HepG2 (cell line): Measurements from ENCODE around the gene LTA4H. TPM values are rescaled to one million over a fixed set of nuclear protein-coding genes. Genes with fewer than 3 reads are reported as not detected.

ENCODE experiments used
- ATAC-seq: fragments of 200-7000 bp; cut with Tn5 transposase; 3 replicates; pipeline ENCODE4 v1.9.1; 2020; ENCODE audit warnings: mild to moderate bottlenecking, moderate library complexity
- BruUV-seq: library from RNA; stranded (reverse); fragments of 400-500 nt; replicated peaks from 2 replicates; lab custom pipeline; 2021; lab: Mats Ljungman, UMichigan
- CTCF ChIA-PET: fragments of 300-600 bp; formaldehyde crosslinking; extraction: SDS; loops from one replicate; lab custom pipeline; 2021; ENCODE audit warnings: low total read pairs, inconsistent platforms, low intra/inter-chr PET ratio; lab: Yijun Ruan, JAX
- POLR2A ChIA-PET: fragments of 350-600 bp; sonication (Branson Sonifier 250); formaldehyde crosslinking; loops from one replicate; lab custom pipeline; 2020; ENCODE audit warnings: antibody characterized with exemption, inconsistent platforms; lab: Yijun Ruan, JAX
- DNase-seq: peaks from one replicate; pipeline ENCODE4 v3.0.0-alpha.2; 2015; ENCODE audit warnings: low spot score
- FAIRE-seq: peaks from 3 replicates; lab custom pipeline; 2011; peaks lifted over from hg19 to GRCh38; lab: Jason Lieb, UNC
- H2AFZ ChIP-seq: one replicate; pipeline ENCODE4 v1.6.1; 2011; ENCODE audit warnings: low read length, inconsistent platforms
- H3K27ac ChIP-seq: fragments of 300-600 bp; 3 replicates; pipeline ENCODE4 v1.8.0; 2011; ENCODE audit warnings: mixed run types, mild to moderate bottlenecking, mixed read lengths, low read length, inconsistent platforms; ENCODE audit not compliant: insufficient read depth; ENCODE audit errors: extremely low read length
- H3K27me3 ChIP-seq, 2 experiments: fragments of 200-600 bp in 1 of 2; 2 replicates in 1 of 2; 3 replicates in 1 of 2; pipeline versions ENCODE4 v1.6.0 to v1.8.0; 2011; ENCODE audit warnings: low read length in 2 of 2, mild to moderate bottlenecking in 2 of 2, moderate library complexity in 2 of 2, inconsistent platforms in 1 of 2; ENCODE audit not compliant: insufficient read depth in 2 of 2, control insufficient read depth in 1 of 2
- H3K36me3 ChIP-seq, 2 experiments: fragments of 200-600 bp in 1 of 2; replicated peaks in 1 of 2; 2 replicates in 1 of 2; 3 replicates in 1 of 2; pipeline versions ENCODE4 v1.5.1 to v1.8.0; 2011; ENCODE audit warnings: low read length in 2 of 2, inconsistent platforms in 1 of 2; ENCODE audit not compliant: insufficient read depth in 2 of 2, control insufficient read depth in 1 of 2
- H3K4me1 ChIP-seq: 2 replicates; pipeline ENCODE4 v1.5.1; 2012; ENCODE audit warnings: low read length, inconsistent platforms; ENCODE audit not compliant: insufficient read depth
- H3K4me2 ChIP-seq: 2 replicates; pipeline ENCODE4 v1.6.0; 2011; ENCODE audit warnings: low read depth, low read length, inconsistent platforms
- H3K4me3 ChIP-seq, 3 experiments: fragments of 200-600 bp in 1 of 3; sonication (generic), shearing (Covaris generic) in 1 of 3; replicated peaks in 1 of 3; 2 replicates each; pipeline ENCODE4 v1.5.1; 2011 to 2016; ENCODE audit warnings: low read length in 3 of 3, inconsistent platforms in 2 of 3, low read depth in 2 of 3, mild to moderate bottlenecking in 2 of 3, control low read depth in 1 of 3, mixed read lengths in 1 of 3; ENCODE audit not compliant: insufficient read depth in 1 of 3
- H3K79me2 ChIP-seq: one replicate; pipeline ENCODE4 v1.6.1; 2011; ENCODE audit warnings: low read length, inconsistent platforms; ENCODE audit not compliant: insufficient read depth
- H3K9ac ChIP-seq: 2 replicates; pipeline ENCODE4 v1.6.0; 2011; ENCODE audit warnings: mild to moderate bottlenecking, low read depth, low read length, inconsistent platforms; ENCODE audit not compliant: insufficient read depth
- H3K9me3 ChIP-seq: 2 replicates; pipeline ENCODE4 v1.5.1; 2012; ENCODE audit warnings: mild to moderate bottlenecking, low read length
- H4K20me1 ChIP-seq: 2 replicates; pipeline ENCODE4 v1.6.0; 2011; ENCODE audit warnings: inconsistent platforms, mild to moderate bottlenecking, low read length, moderate library complexity; ENCODE audit not compliant: insufficient read depth
- ARHGAP35 ChIP-seq: sonication (generic); formaldehyde crosslinking; IDR thresholded peaks from 2 replicates; pipeline ENCODE4 v1.9.0; 2022; ENCODE audit warnings: mild to moderate bottlenecking, inconsistent platforms, moderate library complexity, missing genetic modification reagents, borderline replicate concordance
- BCL6 ChIP-seq: IDR thresholded peaks from 2 replicates; pipeline ENCODE4 v1.6.1; 2016; ENCODE audit warnings: missing genetic modification reagents, missing compliant biosample characterization
- CCDC6 ChIP-seq: sonication (generic); formaldehyde crosslinking; IDR thresholded peaks from 2 replicates; pipeline ENCODE4 v1.8.1; 2022; ENCODE audit warnings: mild to moderate bottlenecking, missing genetic modification reagents, moderate library complexity
- CEBPZ ChIP-seq: IDR thresholded peaks from 2 replicates; pipeline ENCODE4 v1.6.1; 2012; ENCODE audit warnings: low read length, improper control_type of control experiment
- FOXP1 ChIP-seq, 2 experiments: fragments of 450-650 bp in 1 of 2; IDR thresholded peaks; 2 replicates each; pipeline ENCODE4 v1.6.1; 2017 to 2018; ENCODE audit warnings: antibody characterized with exemption in 1 of 2
- GATAD2A ChIP-seq: IDR thresholded peaks from 2 replicates; pipeline ENCODE4 v1.6.1; 2016
- HNF4G ChIP-seq, 2 experiments: sonication (generic) in 1 of 2; formaldehyde crosslinking in 1 of 2; IDR thresholded peaks; 2 replicates each; pipeline versions ENCODE4 v1.4.0 to v1.6.1; 2011 to 2020; ENCODE audit warnings: borderline replicate concordance in 2 of 2, low read depth in 2 of 2, mild to moderate bottlenecking in 2 of 2, low read length in 1 of 2, missing genetic modification reagents in 1 of 2, moderate library complexity in 1 of 2
- MAZ ChIP-seq, 2 experiments: sonication (generic) in 1 of 2; formaldehyde crosslinking in 1 of 2; IDR thresholded peaks; 2 replicates each; pipeline versions ENCODE4 v1.5.0 to v1.6.1; 2012 to 2020; ENCODE audit warnings: low read depth in 2 of 2, mild to moderate bottlenecking in 2 of 2, borderline replicate concordance in 1 of 2, improper control_type of control experiment in 1 of 2, low read length in 1 of 2, missing genetic modification reagents in 1 of 2, moderate library complexity in 1 of 2
- MED1 ChIP-seq: sonication (generic); formaldehyde crosslinking; IDR thresholded peaks from 2 replicates; pipeline ENCODE4 v1.4.0; 2020; ENCODE audit warnings: missing genetic modification reagents
- MED13 ChIP-seq: sonication (generic); formaldehyde crosslinking; IDR thresholded peaks from 2 replicates; pipeline ENCODE4 v1.5.0; 2020; ENCODE audit warnings: missing genetic modification reagents
- MIER3 ChIP-seq: IDR thresholded peaks from 2 replicates; pipeline ENCODE4 v1.6.1; 2016; ENCODE audit warnings: missing compliant biosample characterization, borderline replicate concordance
- MIXL1 ChIP-seq: IDR thresholded peaks from 2 replicates; pipeline ENCODE4 v1.6.1; 2016
- NCOA2 ChIP-seq: sonication (generic); formaldehyde crosslinking; IDR thresholded peaks from 2 replicates; pipeline ENCODE4 v1.8.0; 2022; ENCODE audit warnings: inconsistent platforms
- RCOR2 ChIP-seq: IDR thresholded peaks from 2 replicates; pipeline ENCODE4 v1.6.1; 2016; ENCODE audit warnings: missing biosample characterization, missing genetic modification reagents
- SOX5 ChIP-seq: IDR thresholded peaks from 2 replicates; pipeline ENCODE4 v1.6.1; 2016; ENCODE audit warnings: borderline replicate concordance
- ZNF280B ChIP-seq: sonication (generic); formaldehyde crosslinking; IDR thresholded peaks from 2 replicates; pipeline ENCODE4 v1.5.0; 2020; ENCODE audit warnings: missing genetic modification reagents, mild to moderate bottlenecking, borderline replicate concordance
- ZNF567 ChIP-seq: sonication (generic); formaldehyde crosslinking; IDR thresholded peaks from 2 replicates; pipeline ENCODE4 v1.8.1; 2023; ENCODE audit warnings: mild to moderate bottlenecking, missing genetic modification reagents, borderline replicate concordance
- ZNF615 ChIP-seq: sonication (generic); formaldehyde crosslinking; IDR thresholded peaks from 2 replicates; pipeline ENCODE4 v1.5.0; 2020; ENCODE audit warnings: mild to moderate bottlenecking, missing genetic modification reagents, borderline replicate concordance
- ZNF678 ChIP-seq: sonication (generic); formaldehyde crosslinking; IDR thresholded peaks from 2 replicates; pipeline ENCODE4 v1.4.0; 2020; ENCODE audit warnings: mild to moderate bottlenecking, missing genetic modification reagents
- WGBS: methylation state at CpG from one replicate; pipeline ENCODE4 v1.1.6; 2017; ENCODE audit warnings: low lambda C conversion rate; 5-methylcytosine and 5-hydroxymethylcytosine counted together
- in situ Hi-C: cut with HindIII; loops from 2 replicates; pipeline ENCODE4 v1.10.0; 2017; ENCODE audit warnings: low pct_unique_long_range_greater_than_20kb; ENCODE audit not compliant: extremely low pct_ligation_motif_present
- intact Hi-C: fragments of 100-400 bp; cut with micrococcal nuclease; formaldehyde crosslinking; loops from one replicate; pipeline ENCODE4 v1.10.0; 2022; ENCODE audit not compliant: unreplicated experiment
- polyA plus RNA-seq, 8 experiments: library from polyadenylated mRNA; depleted of rRNA in 3 of 8; stranded (reverse) in 7 of 8; unstranded in 1 of 8; fragments of >200 nt; fragmentation: Illumina TruSeq in 4 of 8; extraction: Trizol in 4 of 8; gene quantifications; 2 replicates each; pipeline versions ENCODE4 v1.2.1 to v1.2.3, GENCODE V29; 2011 to 2016; ENCODE audit warnings: low read depth in 4 of 8, missing spikeins in 1 of 8, mixed read lengths in 1 of 8; ENCODE audit not compliant: insufficient read depth in 1 of 8
- total RNA-seq, 5 experiments: library from RNA; depleted of rRNA; stranded (reverse); fragments of >200 nt; fragmentation: Illumina TruSeq; extraction: Trizol; gene quantifications; 2 replicates each; pipeline ENCODE4 v1.2.3, GENCODE V29; 2016; ENCODE audit warnings: low read depth in 1 of 5

The LTA4H gene
- total and polyA plus RNA-seq, 2 of the 13 experiments (the other 11 are each of a cell fraction or from before 2014, with no cell fraction given): 87.5 to 90.4 TPM

- no TSS peak for BruUV-seq
- CTCF ChIA-PET: no interaction called here
- Histone ChIP-seq H3K9ac (no peak overlapping the region), H3K4me3 (no peak overlapping the region), H2AFZ (no peak overlapping the region), H3K36me3 (peaks cover 0 to 1% of the 10 kb centered on the region in 2 experiments; a peak in 2 of 5 replicates), H3K27me3 (no peaks in the 10 kb centered on the region), H3K4me1 (peaks cover 56% of the 10 kb centered on the region), H3K79me2 (no peaks in the 10 kb centered on the region), H3K27ac (peak overlapping the region; percentile 38), H3K4me2 (peak overlapping the region; percentile 41), H4K20me1 (no peaks in the 10 kb centered on the region), H3K9me3 (no peaks in the 10 kb centered on the region)
- POLR2A ChIA-PET: interaction anchor here (1.3 to 3.9 kb wide), 3 partner anchors 10 to 40 kb away, joined by 4 to 41 read pairs (median 5); partner anchors contain the start of genes AMDHD1, CCDC38 and HAL
- in situ Hi-C loops (no loop called here), intact Hi-C loops (loop anchor here (5.0 to 10.0 kb wide), 2 partner anchors 42 to 131 kb away; partner anchors contain the start of gene HAL)
- peak; percentile 45 for DNase-seq
- 64% methylated on average over 7 of the region's 7 CpGs for WGBS
- peak; percentile 66 for ATAC-seq
- no peak for FAIRE-seq
- TF ChIP-seq BCL6 (CRISPR knock-in tag): peak; percentile 57
- no peak for TF ChIP-seq MIER3 (CRISPR knock-in tag)
- peak; percentile 27; the same call in 1 of the 2 replicates for TF ChIP-seq MED1 (CRISPR knock-in tag)
- TF ChIP-seq HNF4G (IDR thresholded peaks at IDR 0.05; ENCODE audit: borderline replicate concordance, low read depth, low read length): 0 out of 2 replicates have a peak, but pooled peaks have one; percentile 16
- no peak for TF ChIP-seq HNF4G (CRISPR knock-in tag; IDR thresholded peaks at IDR 0.05; ENCODE audit: borderline replicate concordance, low read depth)
- no peak for TF ChIP-seq ZNF678 (CRISPR knock-in tag)
- no peak for TF ChIP-seq ZNF615 (CRISPR knock-in tag)
- no peak for TF ChIP-seq ZNF567
- TF ChIP-seq FOXP1 (IDR thresholded peaks at IDR 0.05): no peak
- TF ChIP-seq FOXP1 (CRISPR knock-in tag; IDR thresholded peaks at IDR 0.05): peak; percentile 74
- peak; percentile 26; the same call in 1 of the 2 replicates for TF ChIP-seq NCOA2
- no peak for TF ChIP-seq MAZ (IDR thresholded peaks at IDR 0.05; ENCODE audit: borderline replicate concordance, low read depth, low read length)
- no peak for TF ChIP-seq MAZ (CRISPR knock-in tag; IDR thresholded peaks at IDR 0.05; ENCODE audit: low read depth)
- TF ChIP-seq ARHGAP35 (CRISPR knock-in tag): no peak
- TF ChIP-seq CEBPZ: no peak
- TF ChIP-seq RCOR2 (CRISPR knock-in tag): no peak
- no peak for TF ChIP-seq MIXL1 (CRISPR knock-in tag)
- TF ChIP-seq GATAD2A: peak; percentile 39; the same call in 1 of the 2 replicates
- TF ChIP-seq MED13: no peak
- TF ChIP-seq CCDC6: no peak
- TF ChIP-seq SOX5 (CRISPR knock-in tag): 0 out of 2 replicates have a peak, but pooled peaks have one; percentile 17
- TF ChIP-seq ZNF280B (CRISPR knock-in tag): no peak
Measured at GRCh38 chr12:95955549-95956159, 79.7 kb downstream of the LTA4H start.
